HG03565 (cell line): ENCODE measurements around the gene IDH3A.

Experiments
- ATAC-seq: cut with Tn5 transposase; IDR thresholded peaks from one replicate; pipeline ENCODE4 v1.9.1; 2021; ENCODE audit warnings: mild to moderate bottlenecking, moderate library complexity; ENCODE audit not compliant: unreplicated experiment

Gene IDH3A

DNA sequence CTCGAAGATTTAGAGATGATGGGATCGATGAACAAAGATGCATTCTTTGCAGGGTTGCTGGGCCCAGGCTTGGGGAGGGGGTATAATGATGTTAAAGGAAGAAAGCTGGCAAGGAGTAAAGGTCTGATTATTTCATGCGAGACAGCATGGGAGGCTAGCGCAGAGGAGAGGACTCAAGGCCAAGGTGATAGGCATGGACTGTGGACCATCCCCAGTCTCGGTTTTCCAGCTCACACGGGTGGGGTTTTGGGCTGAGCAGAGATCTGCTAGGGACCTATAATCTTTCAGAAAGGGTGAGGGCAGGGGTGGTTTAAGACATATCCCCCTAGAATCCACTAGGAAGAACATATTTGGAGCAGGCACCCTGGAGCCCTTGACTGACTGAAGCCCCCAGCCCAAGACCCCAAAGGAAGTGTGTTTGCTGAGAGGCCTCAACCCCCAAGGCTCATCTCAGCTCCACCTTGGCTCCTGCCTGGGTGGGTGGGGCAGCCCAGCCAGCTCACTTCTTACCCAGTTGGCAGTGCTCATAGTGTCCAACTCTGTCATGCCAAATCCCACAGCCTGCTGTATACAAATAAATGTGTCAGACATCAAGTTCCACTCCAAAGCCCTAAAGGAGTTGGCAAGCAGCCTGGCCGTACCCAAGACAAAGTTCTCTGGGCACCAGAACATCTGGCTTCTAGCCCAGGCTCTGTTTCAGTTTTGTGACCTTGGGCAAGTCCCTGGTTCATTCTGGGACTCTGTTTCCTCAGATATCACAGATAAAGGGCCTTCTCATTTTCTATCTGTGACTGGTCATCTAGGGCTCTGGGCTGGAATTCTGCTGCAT, 67.3 kb downstream of the IDH3A start:
- ATAC-seq: no peak

GRCh38 chr15:78220713-78221112, 71.6 kb downstream of the IDH3A start:
- no peak for ATAC-seq
